ENCODE results near the gene PPP4R3B. TPM values are rescaled to one million over a fixed set of nuclear protein-coding genes. Genes with fewer than 3 reads are reported as not detected.
"Not testable (repeated sequence)": the region's sequence is repeated elsewhere in the genome, so short reads cannot be mapped to it uniquely, and the experiment has no call there.

PPP4R3B gene
- total and polyA plus RNA-seq, 5 experiments from 2014 or later, result 59.2 to 118 (median 75.2) TPM

- H3K4me1 Mint-ChIP-seq, result peaks cover 2 to 49% (median 27%) of the 10 kb centered on the region in 4 donors
- POLR2A ChIA-PET, result interaction anchor here (1.8 kb wide), 1 partner anchor 26 kb away, joined by 6 read pairs; the partner anchor contains the start of gene PPP4R3B
- H3K27ac Mint-ChIP-seq, result peak overlapping the region in 2 of 10 donors; percentile 37 to 40
- no peaks in the 10 kb centered on the region for H3K27me3 Mint-ChIP-seq
- no peak overlapping the region for H3K4me3 Mint-ChIP-seq
- H3K9me3 Mint-ChIP-seq, result no peaks in the 10 kb centered on the region
- ATAC-seq (no peak), DNase-seq (no peak)
- peaks cover 0 to 69% (median 4%) of the 10 kb centered on the region in 3 donors for H3K36me3 Mint-ChIP-seq
These were observed 26.5 kb downstream of the PPP4R3B start for GRCh38 chr2:55590810-55591440.

GRCh38 chr2:55585451-55586080 is 31.9 kb downstream of the PPP4R3B start:
- no peaks in the 10 kb centered on the region for H3K27me3 Mint-ChIP-seq
- H3K9me3 Mint-ChIP-seq, result no peaks in the 10 kb centered on the region
- no peak overlapping the region for H3K4me3 Mint-ChIP-seq
- H3K36me3 Mint-ChIP-seq, result peaks cover 0 to 82% (median 11%) of the 10 kb centered on the region in 3 donors
- no peak for ATAC-seq
- no peak for DNase-seq
- POLR2A ChIA-PET, result no interaction called here
- peaks cover 5 to 33% (median 17%) of the 10 kb centered on the region in 4 donors for H3K4me1 Mint-ChIP-seq
- H3K27ac Mint-ChIP-seq, result peak overlapping the region in 6 of 10 donors; percentile 11 to 88 (median 60)

DNA sequence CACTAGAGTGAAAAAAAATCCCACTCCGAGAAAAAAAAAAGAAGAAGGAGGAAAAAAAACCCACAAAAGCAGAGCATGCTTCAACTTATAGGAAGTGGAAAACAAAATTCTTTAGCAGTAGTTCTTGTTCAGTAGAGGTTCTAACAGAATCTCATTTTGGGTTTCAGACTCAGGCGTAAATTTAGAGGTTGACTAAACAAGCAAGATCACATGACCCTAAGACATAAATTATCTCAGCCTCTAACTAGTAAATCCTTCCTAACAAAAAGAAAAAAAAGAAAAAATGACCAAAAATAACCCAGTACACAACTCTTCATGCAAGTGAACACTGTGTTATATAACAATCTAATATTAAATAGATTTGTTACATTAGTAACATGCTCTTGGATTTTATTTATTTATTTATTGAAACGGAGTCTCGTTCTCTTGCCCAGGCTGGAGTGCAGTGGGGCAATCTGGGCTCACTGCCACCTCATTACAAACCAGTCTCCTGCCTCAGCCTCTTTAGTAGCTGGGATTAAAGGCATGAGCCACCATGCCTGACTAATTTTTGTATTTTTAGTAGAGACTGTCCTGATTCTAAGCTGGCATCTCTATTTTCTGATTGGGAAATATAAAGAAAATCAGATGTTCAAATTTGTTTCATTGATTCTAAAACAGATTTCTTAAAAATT is 35.4 kb downstream of the PPP4R3B start:
- ATAC-seq, result no peak
- H3K4me3 Mint-ChIP-seq, result no peak overlapping the region
- H3K36me3 Mint-ChIP-seq, result peaks cover 10 to 80% (median 23%) of the 10 kb centered on the region in 3 donors

GRCh38 chr2:55581435-55581834 is 36.0 kb downstream of the PPP4R3B start:
- peak in 1 of 10 donors; percentile 5 for DNase-seq
- Mint-ChIP-seq H3K9me3 (no peaks in the 10 kb centered on the region), H3K4me3 (no peak overlapping the region), H3K27ac (peak overlapping the region; percentile 34 to 80 (median 66)), H3K27me3 (no peaks in the 10 kb centered on the region), H3K4me1 (peaks cover 5 to 24% (median 12%) of the 10 kb centered on the region in 4 donors), H3K36me3 (peaks cover 10 to 80% (median 26%) of the 10 kb centered on the region in 3 donors)
- POLR2A ChIA-PET, result no interaction called here
- ATAC-seq, result no peak

More for the DNA sequence above, 35.4 kb downstream of the PPP4R3B start:
- Mint-ChIP-seq H3K9me3 (no peaks in the 10 kb centered on the region), H3K27me3 (no peaks in the 10 kb centered on the region), H3K27ac (peak overlapping the region in 8 of 10 donors; percentile 8 to 74 (median 68)), H3K4me1 (peaks cover 5 to 29% (median 12%) of the 10 kb centered on the region in 4 donors)
- DNase-seq, result no peak
- POLR2A ChIA-PET, result no interaction called here

- not testable (repeated sequence) for DNase-seq, H3K27me3 Mint-ChIP-seq, H3K4me3 Mint-ChIP-seq, H3K9me3 Mint-ChIP-seq, ATAC-seq
- Mint-ChIP-seq H3K4me1 (peaks cover 10 to 37% (median 22%) of the 10 kb centered on the region in 4 donors), H3K36me3 (peaks cover 5 to 61% (median 23%) of the 10 kb centered on the region in 3 donors), H3K27ac (peak overlapping the region in 5 of 10 donors; percentile 43 to 87 (median 76))
- POLR2A ChIA-PET, result interaction anchor here (0.6 kb wide), 1 partner anchor 19 kb away, joined by 3 read pairs; no protein-coding TSS in a partner anchor
These were observed 48.4 kb downstream of the PPP4R3B start for GRCh38 chr2:55569002-55569401.

GRCh38 chr2:55567298-55567697 is 50.1 kb downstream of the PPP4R3B start:
- H3K4me3 Mint-ChIP-seq, result peak overlapping the region in 6 of 10 donors; percentile 24 to 60 (median 52)
- H3K27me3 Mint-ChIP-seq, result no peaks in the 10 kb centered on the region
- peak overlapping the region; percentile 40 to 92 (median 71) for H3K27ac Mint-ChIP-seq
- POLR2A ChIA-PET, result no interaction called here
- DNase-seq (no peak), ATAC-seq (no peak)
- peaks cover 14 to 64% (median 37%) of the 10 kb centered on the region in 3 donors for H3K36me3 Mint-ChIP-seq
- H3K9me3 Mint-ChIP-seq, result peaks cover 0 to 5% (median 2%) of the 10 kb centered on the region in 9 donors
- peaks cover 13 to 35% (median 22%) of the 10 kb centered on the region in 4 donors for H3K4me1 Mint-ChIP-seq

DNA sequence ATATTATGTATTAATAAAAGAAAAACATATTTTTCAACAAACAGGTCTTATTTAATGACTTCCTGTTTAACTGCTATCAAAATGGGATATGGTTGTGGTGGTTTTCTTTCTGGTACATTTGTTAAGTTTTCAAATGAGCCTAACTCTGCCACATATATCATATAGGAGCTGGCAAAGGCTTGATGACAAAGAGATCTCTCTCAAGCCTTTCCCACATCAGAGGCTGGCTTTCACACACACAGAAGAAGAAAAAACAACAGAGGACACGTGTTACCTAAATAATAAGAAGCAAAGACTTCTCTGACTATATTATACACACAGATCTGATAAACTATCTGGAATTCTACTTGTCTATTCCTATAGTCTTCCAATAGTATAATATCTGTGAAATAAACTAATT is 51.8 kb downstream of the PPP4R3B start:
- Mint-ChIP-seq H3K4me1 (peaks cover 13 to 36% (median 22%) of the 10 kb centered on the region in 4 donors), H3K4me3 (peak overlapping the region in 9 of 10 donors; percentile 1 to 51 (median 34)), H3K27me3 (no peaks in the 10 kb centered on the region), H3K36me3 (peaks cover 26 to 74% (median 53%) of the 10 kb centered on the region in 3 donors), H3K9me3 (peaks cover 0 to 20% (median 3%) of the 10 kb centered on the region in 9 donors), H3K27ac (peak overlapping the region; percentile 2 to 86 (median 68))
- POLR2A ChIA-PET, result interaction anchor here (1.5 kb wide), 1 partner anchor 46 kb away, joined by 7 read pairs; the partner anchor contains the start of gene CFAP36
- ATAC-seq (peak; percentile 80 to 96), DNase-seq (peak in 5 of 10 donors; percentile 9 to 71 (median 52))

DNA sequence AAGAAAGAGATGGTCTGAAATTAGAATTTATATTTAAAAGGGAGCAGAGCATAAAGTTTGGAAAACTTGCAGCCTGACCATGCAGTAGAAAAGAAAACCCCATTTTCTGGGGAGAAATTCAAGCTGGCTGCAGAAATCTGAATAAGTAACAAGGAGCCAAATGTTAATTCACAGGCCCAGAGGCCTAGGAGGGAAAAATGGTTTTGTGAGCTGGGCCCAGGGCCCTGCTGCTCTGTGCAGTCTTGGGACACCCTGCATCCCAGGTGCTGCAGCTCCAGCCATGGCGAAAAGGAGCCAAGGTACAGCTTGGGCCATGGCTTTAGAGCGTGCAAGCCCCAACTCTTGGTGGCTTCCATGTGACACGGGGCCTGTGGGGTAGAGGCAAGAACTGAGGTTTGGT is 56.6 kb downstream of the PPP4R3B start:
- Mint-ChIP-seq H3K36me3 (peaks cover 34 to 87% (median 57%) of the 10 kb centered on the region in 3 donors), H3K4me1 (peaks cover 6 to 19% (median 11%) of the 10 kb centered on the region in 4 donors), H3K27me3 (no peaks in the 10 kb centered on the region), H3K27ac (peak overlapping the region in 2 of 10 donors; percentile 22 to 24), H3K4me3 (no peak overlapping the region), H3K9me3 (peaks cover 0 to 20% (median 6%) of the 10 kb centered on the region in 9 donors)
- POLR2A ChIA-PET, result interaction anchor here (0.6 kb wide), 1 partner anchor 460 kb away, joined by 3 read pairs; no protein-coding TSS in a partner anchor
- DNase-seq (no peak), ATAC-seq (no peak)

DNA sequence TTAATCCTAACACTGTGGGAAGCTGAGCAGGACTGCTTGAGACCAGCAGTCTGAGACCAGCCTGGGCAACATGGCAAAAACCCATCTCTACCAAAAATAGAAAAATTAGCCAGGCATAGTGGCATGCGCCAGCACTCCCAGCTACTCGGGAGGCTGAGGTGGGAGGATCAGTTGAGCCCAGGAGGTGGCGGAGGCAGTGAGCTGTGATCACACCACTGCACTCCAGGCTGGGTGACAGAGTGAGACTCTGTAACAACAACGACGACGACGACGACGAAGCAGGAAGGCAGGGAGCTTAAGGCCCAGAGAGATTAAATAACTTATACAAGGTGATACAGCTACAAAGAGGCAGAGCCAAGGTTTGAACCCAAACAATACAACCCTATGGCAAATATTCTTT is 60.6 kb downstream of the PPP4R3B start:
- H3K9me3 Mint-ChIP-seq, result peaks cover 0 to 13% (median 2%) of the 10 kb centered on the region in 9 donors
- H3K27ac Mint-ChIP-seq, result peak overlapping the region in 5 of 10 donors; percentile 3 to 62 (median 37)
- peaks cover 7 to 19% (median 12%) of the 10 kb centered on the region in 4 donors for H3K4me1 Mint-ChIP-seq
- H3K27me3 Mint-ChIP-seq, result no peaks in the 10 kb centered on the region
- POLR2A ChIA-PET, result interaction anchor here (0.6 kb wide), 1 partner anchor 17 kb away, joined by 5 read pairs; no protein-coding TSS in a partner anchor
- ATAC-seq (no peak), DNase-seq (no peak)
- H3K4me3 Mint-ChIP-seq, result no peak overlapping the region
- H3K36me3 Mint-ChIP-seq, result peaks cover 16 to 89% (median 41%) of the 10 kb centered on the region in 3 donors

GRCh38 chr2:55555977-55556376 is 61.4 kb downstream of the PPP4R3B start:
- DNase-seq (no peak), ATAC-seq (no peak)
- Mint-ChIP-seq H3K9me3 (peaks cover 0 to 4% (median 0%) of the 10 kb centered on the region in 9 donors), H3K27ac (peak overlapping the region in 4 of 10 donors; percentile 20 to 76 (median 62)), H3K4me1 (peaks cover 7 to 19% (median 11%) of the 10 kb centered on the region in 4 donors), H3K4me3 (no peak overlapping the region), H3K36me3 (peaks cover 8 to 84% (median 33%) of the 10 kb centered on the region in 3 donors), H3K27me3 (no peaks in the 10 kb centered on the region)
- POLR2A ChIA-PET, result no interaction called here

GRCh38 chr2:55553321-55553720 is 64.1 kb downstream of the PPP4R3B start:
- Mint-ChIP-seq H3K27me3 (no peaks in the 10 kb centered on the region), H3K4me3 (no peak overlapping the region), H3K9me3 (no peaks in the 10 kb centered on the region), H3K36me3 (peaks cover 4 to 85% (median 25%) of the 10 kb centered on the region in 3 donors), H3K27ac (peak overlapping the region in 9 of 10 donors; percentile 16 to 80 (median 65)), H3K4me1 (peaks cover 7 to 13% (median 10%) of the 10 kb centered on the region in 4 donors)
- DNase-seq, result no peak
- ATAC-seq, result no peak
- POLR2A ChIA-PET, result interaction anchor here (1.0 kb wide), 1 partner anchor 33 kb away, joined by 3 read pairs; the partner anchor contains the start of gene CFAP36
